Measurements from ENCODE around the gene AP1AR.

DNA sequence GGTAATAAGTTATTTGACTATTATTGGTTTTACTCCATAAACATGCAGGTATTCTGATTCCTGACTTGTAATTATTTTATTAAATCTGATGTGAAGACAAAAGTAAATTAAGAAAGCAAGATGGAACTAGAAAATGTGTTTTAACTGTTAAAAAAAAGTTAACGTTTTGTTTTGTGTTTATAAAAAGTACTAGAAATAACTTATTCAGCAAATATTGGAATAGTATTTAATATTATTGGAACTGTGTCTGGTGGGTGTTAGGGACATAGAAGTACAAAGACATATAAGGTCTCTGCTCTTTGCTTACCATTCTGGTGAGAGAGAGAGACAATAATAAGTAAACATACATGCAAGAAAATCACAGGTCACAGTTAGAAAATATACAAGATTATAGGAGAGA lies 38.5 kb downstream of the AP1AR start:
- TF ChIP-seq TP53 (CRISPR knock-in tag; IDR thresholded peaks at IDR 0.05): no peak
- TF ChIP-seq, protein P1, sequence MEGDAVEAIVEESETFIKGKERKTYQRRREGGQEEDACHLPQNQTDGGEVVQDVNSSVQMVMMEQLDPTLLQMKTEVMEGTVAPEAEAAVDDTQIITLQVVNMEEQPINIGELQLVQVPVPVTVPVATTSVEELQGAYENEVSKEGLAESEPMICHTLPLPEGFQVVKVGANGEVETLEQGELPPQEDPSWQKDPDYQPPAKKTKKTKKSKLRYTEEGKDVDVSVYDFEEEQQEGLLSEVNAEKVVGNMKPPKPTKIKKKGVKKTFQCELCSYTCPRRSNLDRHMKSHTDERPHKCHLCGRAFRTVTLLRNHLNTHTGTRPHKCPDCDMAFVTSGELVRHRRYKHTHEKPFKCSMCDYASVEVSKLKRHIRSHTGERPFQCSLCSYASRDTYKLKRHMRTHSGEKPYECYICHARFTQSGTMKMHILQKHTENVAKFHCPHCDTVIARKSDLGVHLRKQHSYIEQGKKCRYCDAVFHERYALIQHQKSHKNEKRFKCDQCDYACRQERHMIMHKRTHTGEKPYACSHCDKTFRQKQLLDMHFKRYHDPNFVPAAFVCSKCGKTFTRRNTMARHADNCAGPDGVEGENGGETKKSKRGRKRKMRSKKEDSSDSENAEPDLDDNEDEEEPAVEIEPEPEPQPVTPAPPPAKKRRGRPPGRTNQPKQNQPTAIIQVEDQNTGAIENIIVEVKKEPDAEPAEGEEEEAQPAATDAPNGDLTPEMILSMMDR (IDR thresholded peaks at IDR 0.05): no peak
- TF ChIP-seq MAFK (IDR thresholded peaks at IDR 0.05; ENCODE audit: partially characterized antibody): peak; percentile 24
- no peak for TF ChIP-seq JUNB (IDR thresholded peaks at IDR 0.05)
- TF ChIP-seq SMC3 (IDR thresholded peaks at IDR 0.05): no peak
- no peak for TF ChIP-seq POLR2A (IDR thresholded peaks at IDR 0.05; ENCODE audit: low read length)
- TF ChIP-seq EHF (CRISPR knock-in tag; IDR thresholded peaks at IDR 0.05): no peak
